A549 (cell line): ENCODE measurements around the gene TAF11L3.

Experiments
- CEBPB ChIP-seq, 2 experiments: fragments of >200 bp in 1 of 2; sonication (Bioruptor Twin) in 1 of 2; formaldehyde crosslinking in 1 of 2; IDR thresholded peaks; 2 replicates each; pipeline ENCODE4 v1.6.1; 2012 to 2016
- CHD4 ChIP-seq: fragments of 200-600 bp; sonication (generic); IDR thresholded peaks from 2 replicates; pipeline ENCODE4 v1.6.1; 2016; ENCODE audit warnings: antibody characterized with exemption, mild to moderate bottlenecking, borderline replicate concordance
- CTCF ChIP-seq: fragments of >200 bp; sonication (Bioruptor Twin); formaldehyde crosslinking; IDR thresholded peaks from 3 replicates; pipeline ENCODE4 v1.5.1; 2016
- EHF ChIP-seq: fragments of 250-450 bp; sonication (Bioruptor Pico); IDR thresholded peaks from 2 replicates; pipeline ENCODE4 v1.5.0; 2020; ENCODE audit warnings: mild to moderate bottlenecking
- EP300 ChIP-seq, 2 experiments: fragments of >200 bp; sonication (Bioruptor Twin); formaldehyde crosslinking; IDR thresholded peaks; 2 replicates in 1 of 2; 3 replicates in 1 of 2; pipeline ENCODE4 v1.6.1; 2016 to 2017
- HMGXB4 ChIP-seq: fragments of 250-450 bp; sonication (Bioruptor Pico); IDR thresholded peaks from 2 replicates; pipeline ENCODE4 v1.5.0; 2021; ENCODE audit warnings: mild to moderate bottlenecking, moderate library complexity, borderline replicate concordance
- MYC ChIP-seq: IDR thresholded peaks from 2 replicates; pipeline ENCODE4 v1.6.1; 2012; ENCODE audit warnings: mild to moderate bottlenecking, inconsistent platforms, low read length, improper control_type of control experiment, borderline replicate concordance
- POLR2AphosphoS2 ChIP-seq: conservative IDR thresholded peaks from 2 replicates; pipeline ENCODE4 v1.6.1; 2012; ENCODE audit warnings: low read length, improper control_type of control experiment, inconsistent platforms
- RAD21 ChIP-seq, 2 experiments: fragments of >200 bp in 1 of 2; sonication (Bioruptor Twin) in 1 of 2; formaldehyde crosslinking in 1 of 2; IDR thresholded peaks in 1 of 2; conservative IDR thresholded peaks in 1 of 2; 2 replicates in 1 of 2; 3 replicates in 1 of 2; pipeline ENCODE4 v1.6.1; 2012 to 2018; ENCODE audit warnings: inconsistent platforms in 1 of 2
- RFX5 ChIP-seq: fragments of 450-650 bp; IDR thresholded peaks from 2 replicates; pipeline ENCODE4 v1.7.1; 2014; ENCODE audit warnings: antibody characterized with exemption, mild to moderate bottlenecking, moderate library complexity
- SMC3 ChIP-seq: fragments of >200 bp; sonication (Bioruptor Twin); formaldehyde crosslinking; IDR thresholded peaks from 3 replicates; pipeline ENCODE4 v1.6.1; 2018; ENCODE audit warnings: inconsistent platforms
- TF ChIP-seq, protein P1 (sequence below): fragments of >200 bp; sonication (Bioruptor Twin); formaldehyde crosslinking; IDR thresholded peaks from 3 replicates; pipeline ENCODE4 v1.6.1; 2016
- TF ChIP-seq, protein P2 (sequence below): fragments of 250-450 bp; sonication (Bioruptor Pico); IDR thresholded peaks from 2 replicates; pipeline ENCODE4 v1.5.0; 2020; ENCODE audit warnings: low read depth, mild to moderate bottlenecking, moderate library complexity

GRCh38 chr5:17477573-17478265 lies 40.4 kb upstream of the TAF11L3 start:
- no peak for TF ChIP-seq CTCF
- no peak for TF ChIP-seq SMC3
- TF ChIP-seq RFX5, result no peak
- no peak for TF ChIP-seq CHD4
- TF ChIP-seq RAD21 (conservative IDR thresholded peaks at IDR 0.05 in 1 of 2, IDR thresholded peaks at IDR 0.05 in 1 of 2), result no peak
- TF ChIP-seq, protein P1, sequence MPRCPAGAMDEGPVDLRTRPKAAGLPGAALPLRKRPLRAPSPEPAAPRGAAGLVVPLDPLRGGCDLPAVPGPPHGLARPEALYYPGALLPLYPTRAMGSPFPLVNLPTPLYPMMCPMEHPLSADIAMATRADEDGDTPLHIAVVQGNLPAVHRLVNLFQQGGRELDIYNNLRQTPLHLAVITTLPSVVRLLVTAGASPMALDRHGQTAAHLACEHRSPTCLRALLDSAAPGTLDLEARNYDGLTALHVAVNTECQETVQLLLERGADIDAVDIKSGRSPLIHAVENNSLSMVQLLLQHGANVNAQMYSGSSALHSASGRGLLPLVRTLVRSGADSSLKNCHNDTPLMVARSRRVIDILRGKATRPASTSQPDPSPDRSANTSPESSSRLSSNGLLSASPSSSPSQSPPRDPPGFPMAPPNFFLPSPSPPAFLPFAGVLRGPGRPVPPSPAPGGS, result no peak
- no peak for TF ChIP-seq EP300 (IDR thresholded peaks at IDR 0.05)
- TF ChIP-seq CEBPB (IDR thresholded peaks at IDR 0.05), result no peak
- no peak for TF ChIP-seq HMGXB4 (CRISPR knock-in tag)
- TF ChIP-seq EHF (CRISPR knock-in tag), result no peak
- no peak for TF ChIP-seq POLR2AphosphoS2
- TF ChIP-seq, protein P2, sequence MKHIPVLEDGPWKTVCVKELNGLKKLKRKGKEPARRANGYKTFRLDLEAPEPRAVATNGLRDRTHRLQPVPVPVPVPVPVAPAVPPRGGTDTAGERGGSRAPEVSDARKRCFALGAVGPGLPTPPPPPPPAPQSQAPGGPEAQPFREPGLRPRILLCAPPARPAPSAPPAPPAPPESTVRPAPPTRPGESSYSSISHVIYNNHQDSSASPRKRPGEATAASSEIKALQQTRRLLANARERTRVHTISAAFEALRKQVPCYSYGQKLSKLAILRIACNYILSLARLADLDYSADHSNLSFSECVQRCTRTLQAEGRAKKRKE (CRISPR knock-in tag), result no peak
- no peak for TF ChIP-seq MYC
